MM.1S (cell line): Measurements from ENCODE around the gene DPP10.

Experiments used
- DNase-seq: peaks from one replicate; pipeline ENCODE4 v3.0.0-alpha.2; 2015
- H2AFZ ChIP-seq: fragments of 300-600 bp; sonication (generic); 2 replicates; pipeline ENCODE4 v1.6.0; 2016; ENCODE audit warnings: antibody characterized with exemption, low read length
- H3F3A ChIP-seq: fragments of 300-600 bp; sonication (generic); 2 replicates; pipeline ENCODE4 v1.6.1; 2016; ENCODE audit warnings: mild to moderate bottlenecking, antibody characterized with exemption, low read length, moderate library complexity, mixed read lengths; ENCODE audit not compliant: insufficient read depth
- H3K27ac ChIP-seq: fragments of 300-600 bp; sonication (generic); 2 replicates; pipeline ENCODE4 v1.5.1; 2016; ENCODE audit warnings: mild to moderate bottlenecking, low read length
- H3K27me3 ChIP-seq: fragments of 300-600 bp; sonication (generic); replicated peaks from 2 replicates; pipeline ENCODE4 v1.6.0; 2016; ENCODE audit warnings: low read length; ENCODE audit not compliant: insufficient read depth
- H3K36me3 ChIP-seq: fragments of 300-600 bp; sonication (generic); replicated peaks from 2 replicates; pipeline ENCODE4 v1.6.1; 2016; ENCODE audit warnings: mild to moderate bottlenecking, low read length, mixed read lengths; ENCODE audit not compliant: insufficient read depth
- H3K4me1 ChIP-seq: fragments of 300-600 bp; sonication (generic); 2 replicates; pipeline ENCODE4 v1.6.1; 2016; ENCODE audit warnings: low read length, mixed read lengths
- H3K4me2 ChIP-seq: fragments of 300-600 bp; sonication (generic); 2 replicates; pipeline ENCODE4 v1.6.0; 2016; ENCODE audit warnings: low read depth, low read length
- H3K4me3 ChIP-seq: fragments of 300-600 bp; sonication (generic); 2 replicates; pipeline ENCODE4 v1.5.1; 2016; ENCODE audit warnings: low read length, mixed read lengths
- H3K79me2 ChIP-seq: fragments of 300-600 bp; sonication (generic); 2 replicates; pipeline ENCODE4 v1.6.1; 2016; ENCODE audit warnings: mixed run types, low read length, mixed read lengths
- H3K9ac ChIP-seq: fragments of 300-600 bp; sonication (generic); 2 replicates; pipeline ENCODE4 v1.6.1; 2016; ENCODE audit warnings: low read length, mixed read lengths
- H3K9me2 ChIP-seq: fragments of 300-600 bp; sonication (generic); replicated peaks from 2 replicates; pipeline ENCODE4 v1.6.1; 2016; ENCODE audit warnings: mild to moderate bottlenecking, low read length, mixed read lengths; ENCODE audit not compliant: insufficient read depth
- H3K9me3 ChIP-seq: fragments of 300-600 bp; sonication (generic); replicated peaks from 2 replicates; pipeline ENCODE4 v1.6.1; 2016; ENCODE audit warnings: mild to moderate bottlenecking, low read length, mixed read lengths; ENCODE audit not compliant: insufficient read depth
- H4K20me1 ChIP-seq: fragments of 300-600 bp; sonication (generic); 2 replicates; pipeline ENCODE4 v1.6.1; 2016; ENCODE audit warnings: mild to moderate bottlenecking, low read length, moderate library complexity, mixed read lengths; ENCODE audit not compliant: insufficient read depth
- CTCF ChIP-seq: fragments of 300-600 bp; sonication (generic); IDR thresholded peaks from 2 replicates; pipeline ENCODE4 v1.5.1; 2016; ENCODE audit warnings: antibody characterized with exemption, low read length, mixed read lengths
- EZH2 ChIP-seq: fragments of 300-600 bp; sonication (generic); optimal IDR thresholded peaks from 2 replicates; pipeline ENCODE3; 2017; ENCODE audit warnings: low read depth, mild to moderate bottlenecking, antibody characterized with exemption, low read length, mixed read lengths
- EZH2phosphoT487 ChIP-seq: fragments of 300-600 bp; sonication (generic); IDR thresholded peaks from 2 replicates; pipeline ENCODE4 v1.6.1; 2018; ENCODE audit warnings: antibody characterized with exemption, low read length

The DPP10 gene

GRCh38 chr2:115635430-115635829 is 1193.0 kb downstream of the DPP10 start:
- no peak for DNase-seq
- no peak overlapping the region for H3K4me2 ChIP-seq

GRCh38 chr2:115649731-115650130 is 1207.3 kb downstream of the DPP10 start:
- Histone ChIP-seq H3F3A (no peaks in the 10 kb centered on the region), H3K27ac (no peak overlapping the region), H3K4me3 (no peak overlapping the region), H3K27me3 (no peaks in the 10 kb centered on the region), H3K9me2 (no peaks in the 10 kb centered on the region), H4K20me1 (no peaks in the 10 kb centered on the region), H3K9me3 (no peaks in the 10 kb centered on the region), H3K79me2 (no peaks in the 10 kb centered on the region), H3K9ac (no peak overlapping the region), H2AFZ (no peak overlapping the region), H3K4me2 (no peak overlapping the region), H3K4me1 (no peaks in the 10 kb centered on the region), H3K36me3 (no peaks in the 10 kb centered on the region)
- TF ChIP-seq EZH2 (no peak), CTCF (no peak), EZH2phosphoT487 (no peak)
- DNase-seq, result no peak

More at GRCh38 chr2:115635430-115635829, 1193.0 kb downstream of the DPP10 start:
- no peaks in the 10 kb centered on the region for H4K20me1 ChIP-seq
- H3K9me3 ChIP-seq, result no peaks in the 10 kb centered on the region
- H3K27me3 ChIP-seq, result no peaks in the 10 kb centered on the region
- H3K4me3 ChIP-seq, result no peak overlapping the region
- H3K4me1 ChIP-seq, result no peaks in the 10 kb centered on the region
- H3F3A ChIP-seq, result no peaks in the 10 kb centered on the region
- H2AFZ ChIP-seq, result no peak overlapping the region
- H3K79me2 ChIP-seq, result no peaks in the 10 kb centered on the region
- no peak overlapping the region for H3K9ac ChIP-seq
- H3K27ac ChIP-seq, result no peak overlapping the region
- no peaks in the 10 kb centered on the region for H3K36me3 ChIP-seq
- H3K9me2 ChIP-seq, result no peaks in the 10 kb centered on the region
- TF ChIP-seq EZH2 (no peak), EZH2phosphoT487 (no peak), CTCF (no peak)

GRCh38 chr2:115650827-115651226 is 1208.4 kb downstream of the DPP10 start:
- no peak overlapping the region for H3K4me3 ChIP-seq
- TF ChIP-seq EZH2phosphoT487, result no peak
- no peak for TF ChIP-seq EZH2
- no peak for TF ChIP-seq CTCF
- no peaks in the 10 kb centered on the region for H4K20me1 ChIP-seq
- H3K4me1 ChIP-seq, result no peaks in the 10 kb centered on the region
- H3K9me3 ChIP-seq, result no peaks in the 10 kb centered on the region
- no peaks in the 10 kb centered on the region for H3K36me3 ChIP-seq
- H3K27me3 ChIP-seq, result no peaks in the 10 kb centered on the region
- no peaks in the 10 kb centered on the region for H3K9me2 ChIP-seq
- H3K27ac ChIP-seq, result no peak overlapping the region
- no peak overlapping the region for H3K4me2 ChIP-seq
- no peaks in the 10 kb centered on the region for H3F3A ChIP-seq
- DNase-seq, result no peak
- no peaks in the 10 kb centered on the region for H3K79me2 ChIP-seq
- no peak overlapping the region for H2AFZ ChIP-seq
- H3K9ac ChIP-seq, result no peak overlapping the region
